NCI-H748 (cell line): Measurements from ENCODE around the gene TUBA3D.
"Not testable (repeated sequence)": the region's sequence is repeated elsewhere in the genome, so short reads cannot be mapped to it uniquely, and the experiment has no call there.

Source experiments
- DNase-seq: peaks from one replicate; lab custom pipeline; 2025; ENCODE audit not compliant: unreplicated experiment; lab: John Stamatoyannopoulos, UW

The TUBA3D gene

GRCh38 chr2:131514408-131515166, 38.7 kb downstream of the TUBA3D start:
- DNase-seq = not testable (repeated sequence)

GRCh38 chr2:131515235-131515634, 39.3 kb downstream of the TUBA3D start:
- not testable (repeated sequence) for DNase-seq

GRCh38 chr2:131516011-131516410, 40.1 kb downstream of the TUBA3D start:
- no peak for DNase-seq

- DNase-seq = not testable (repeated sequence)
Measured at GRCh38 chr2:131516621-131517020, 40.7 kb downstream of the TUBA3D start.

GRCh38 chr2:131517106-131517831, 41.4 kb downstream of the TUBA3D start:
- no peak for DNase-seq

GRCh38 chr2:131517856-131518255, 41.9 kb downstream of the TUBA3D start:
- DNase-seq = not testable (repeated sequence)

- DNase-seq = not testable (repeated sequence)
Measured at GRCh38 chr2:131518531-131518930, 42.6 kb downstream of the TUBA3D start.

GRCh38 chr2:131519466-131519865, 43.5 kb downstream of the TUBA3D start:
- no peak for DNase-seq

GRCh38 chr2:131519871-131520470, 44.1 kb downstream of the TUBA3D start:
- DNase-seq = not testable (repeated sequence)

GRCh38 chr2:131520526-131520925, 44.6 kb downstream of the TUBA3D start:
- DNase-seq = no peak

GRCh38 chr2:131521524-131521923, 45.6 kb downstream of the TUBA3D start:
- DNase-seq = not testable (repeated sequence)

GRCh38 chr2:131521961-131522781, 46.3 kb downstream of the TUBA3D start:
- no peak for DNase-seq

- not testable (repeated sequence) for DNase-seq
Measured at GRCh38 chr2:131525256-131525655, 49.3 kb downstream of the TUBA3D start.

GRCh38 chr2:131527131-131528001, 51.4 kb downstream of the TUBA3D start, which contains the start of gene CCDC74A:
TSS of gene CCDC74A (plus strand) at chr2:131527888. CDS start at chr2:131527971, 83 bp downstream.
- peak; percentile 79 for DNase-seq

- DNase-seq = not testable (repeated sequence)
Measured at GRCh38 chr2:131528981-131529863, 53.3 kb downstream of the TUBA3D start.

GRCh38 chr2:131529864-131530445, 54.0 kb downstream of the TUBA3D start:
- DNase-seq = not testable (repeated sequence)

- DNase-seq = not testable (repeated sequence)
Measured at GRCh38 chr2:131530626-131531344, 54.9 kb downstream of the TUBA3D start.
